SK-N-DZ (cell line): Measurements from ENCODE around the gene BHLHA9. TPM values are rescaled to one million over a fixed set of nuclear protein-coding genes. Genes with fewer than 3 reads are reported as not detected.
"Not testable (repeated sequence)": the region's sequence is repeated elsewhere in the genome, so short reads cannot be mapped to it uniquely, and the experiment has no call there.

Experiments used
- DNase-seq: peaks from one replicate; pipeline ENCODE4 v3.0.0-alpha.2; 2015; ENCODE audit warnings: low spot score
- polyA plus RNA-seq, 2 experiments: library from polyadenylated mRNA; depleted of rRNA; stranded (reverse); fragments of >200 nt; gene quantifications; 2 replicates each; pipeline ENCODE4 v1.2.3, GENCODE V29; 2014

BHLHA9 gene
- not detected in 2 replicates for polyA plus RNA-seq (2014; cell fraction: cytosol; rRNA removed)
- not detected in 2 replicates for polyA plus RNA-seq (2014; cell fraction: nucleus; rRNA removed)

DNA sequence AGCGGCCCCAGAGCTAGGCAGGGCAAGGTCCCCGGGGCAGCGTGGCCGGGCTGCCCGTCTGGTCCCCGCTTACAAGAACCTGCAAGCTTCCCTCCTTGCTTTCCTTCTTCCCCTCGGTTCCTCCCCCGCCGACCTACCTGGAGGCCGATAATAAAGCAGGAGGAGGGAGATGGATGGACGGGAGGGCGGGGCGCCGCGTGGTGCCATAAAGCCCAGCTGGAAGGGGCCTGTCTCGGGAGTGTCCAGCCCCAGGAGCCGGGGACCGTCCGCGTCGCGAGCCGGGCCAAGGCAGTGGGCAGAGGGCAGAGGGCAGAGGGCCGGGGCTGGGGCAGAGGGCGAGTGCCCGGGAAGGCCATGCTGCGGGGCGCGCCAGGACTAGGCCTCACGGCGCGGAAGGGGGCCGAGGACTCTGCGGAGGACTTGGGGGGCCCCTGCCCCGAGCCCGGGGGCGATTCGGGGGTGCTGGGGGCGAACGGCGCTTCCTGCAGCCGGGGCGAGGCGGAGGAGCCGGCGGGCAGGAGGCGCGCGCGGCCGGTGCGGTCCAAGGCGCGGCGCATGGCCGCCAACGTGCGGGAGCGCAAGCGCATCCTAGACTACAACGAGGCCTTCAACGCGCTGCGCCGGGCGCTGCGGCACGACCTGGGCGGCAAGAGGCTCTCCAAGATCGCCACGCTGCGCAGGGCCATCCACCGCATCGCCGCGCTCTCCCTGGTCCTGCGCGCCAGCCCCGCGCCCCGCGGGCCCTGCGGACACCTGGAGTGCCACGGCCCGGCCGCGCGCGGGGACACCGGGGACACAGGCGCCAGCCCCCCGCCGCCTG is at the start of gene BHLHA9:
BHLHA9 (plus strand) TSS at position 235 of the 820 bp plus-strand sequence; CDS start at position 355, 120 bp downstream.
- DNase-seq: no peak

DNA sequence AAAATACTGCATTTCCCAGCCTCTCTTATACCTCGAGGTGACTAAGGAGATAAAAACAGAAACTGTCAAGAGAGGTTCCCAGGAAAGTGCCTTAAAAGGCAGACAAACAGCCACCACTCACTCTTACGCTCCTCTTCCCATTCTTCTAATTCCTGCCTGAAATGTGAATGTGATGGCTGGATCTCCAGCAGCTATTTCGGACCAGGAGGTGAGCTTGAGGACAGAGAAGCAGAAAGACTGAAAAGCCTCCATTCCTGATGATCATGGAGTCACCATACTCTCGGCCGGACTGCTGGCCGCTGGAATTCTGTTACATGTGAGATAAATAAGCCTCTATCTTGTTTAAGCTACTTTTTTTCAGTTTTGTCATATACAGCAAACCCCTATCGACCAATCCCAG is 49.0 kb upstream of the BHLHA9 start:
- DNase-seq: no peak

DNA sequence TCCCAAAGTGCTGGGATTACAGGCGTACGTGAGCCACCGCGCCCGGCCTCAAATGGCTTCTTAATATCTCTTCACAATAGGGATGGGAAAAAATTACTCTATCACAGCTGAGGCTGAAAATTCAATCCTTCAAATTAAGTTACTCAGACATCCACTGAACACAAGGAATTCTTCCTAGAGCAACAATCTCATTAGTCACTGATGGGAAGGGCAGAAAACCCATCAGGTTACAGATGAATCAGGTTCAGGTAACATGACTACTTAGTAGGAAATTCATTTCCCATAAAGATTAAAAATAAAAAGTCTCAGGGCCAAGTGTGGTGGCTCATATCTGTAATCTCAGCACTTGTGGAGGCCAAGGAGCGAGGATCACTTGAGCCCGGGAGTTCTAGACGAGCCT is 47.9 kb upstream of the BHLHA9 start:
- DNase-seq: no peak

DNA sequence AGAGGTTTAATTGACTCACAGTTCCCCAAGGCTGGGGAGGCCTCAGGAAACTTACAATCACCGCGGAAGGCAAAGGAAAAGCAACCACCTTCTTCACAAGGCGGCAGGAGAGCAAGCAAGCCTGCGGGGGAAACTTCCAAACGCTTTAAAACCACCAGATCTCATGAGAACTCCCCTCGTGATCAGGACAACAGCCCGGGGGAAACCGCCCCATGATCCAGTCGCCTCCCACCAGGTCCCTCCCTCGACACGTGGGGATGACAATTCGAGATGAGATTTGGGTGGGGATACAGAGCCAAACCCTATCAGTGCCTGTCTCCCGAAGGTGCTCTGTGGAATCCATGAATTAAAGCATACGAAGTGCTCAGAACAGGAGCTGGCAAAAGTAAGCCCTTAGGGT is 46.6 kb upstream of the BHLHA9 start:
- DNase-seq: no peak

DNA sequence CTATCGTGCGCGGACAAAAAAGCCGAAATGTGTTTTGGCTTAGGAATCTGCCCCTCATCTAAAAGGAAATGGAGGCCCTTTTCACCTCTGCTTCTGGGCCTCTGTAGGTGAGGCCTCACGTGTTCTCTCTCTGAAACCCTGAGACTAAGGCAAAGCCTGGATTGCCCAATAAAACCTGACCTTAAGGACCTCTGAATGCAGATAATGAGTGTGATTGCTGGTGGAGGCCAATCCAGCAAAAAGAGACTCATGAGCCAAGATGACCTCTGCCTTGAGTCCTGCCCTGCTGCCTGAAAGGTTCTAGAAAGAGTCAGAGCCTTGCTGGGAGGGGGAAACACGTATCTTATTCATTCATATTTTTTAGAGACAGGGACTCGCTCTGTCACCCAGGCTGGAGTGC is 45.9 kb upstream of the BHLHA9 start:
- DNase-seq: no peak

DNA sequence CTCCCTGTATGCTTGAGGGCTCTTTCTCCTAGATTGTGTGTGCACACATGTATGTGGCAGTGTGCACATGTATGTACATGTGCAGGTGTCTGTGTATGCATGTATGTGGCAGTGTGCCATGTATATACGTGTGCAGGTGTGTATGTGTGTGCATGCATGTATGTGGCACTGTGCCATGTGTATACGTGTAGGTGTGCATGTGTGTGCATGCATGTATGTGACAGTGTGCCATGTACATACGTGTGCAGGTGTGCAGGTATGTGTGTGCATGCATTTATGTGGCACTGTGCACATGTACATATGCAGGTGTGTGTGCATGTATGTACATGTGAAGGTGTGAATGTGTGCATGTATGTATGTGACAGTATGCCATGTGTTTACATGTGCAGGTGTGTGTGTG is 43.9 kb upstream of the BHLHA9 start:
- DNase-seq: no peak

DNA sequence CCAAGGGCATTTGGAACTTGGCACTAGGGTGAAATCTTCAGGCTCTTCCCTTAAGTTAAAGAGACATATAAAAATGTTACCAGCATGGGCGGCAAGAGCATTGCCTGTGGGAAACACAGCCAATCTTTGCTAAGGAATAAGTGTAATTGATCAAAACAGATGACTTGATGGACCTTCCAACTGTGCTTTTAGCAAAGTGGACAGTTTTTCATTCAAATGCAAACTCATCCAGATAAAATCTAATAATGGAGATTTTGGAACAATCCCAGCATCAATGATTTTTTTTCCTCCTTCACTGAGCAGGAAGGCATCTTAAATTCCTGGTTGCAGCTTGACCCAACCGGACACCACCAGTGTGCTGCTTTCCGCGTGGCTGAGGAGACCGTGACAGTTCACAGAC is 42.9 kb upstream of the BHLHA9 start:
- no peak for DNase-seq

DNA sequence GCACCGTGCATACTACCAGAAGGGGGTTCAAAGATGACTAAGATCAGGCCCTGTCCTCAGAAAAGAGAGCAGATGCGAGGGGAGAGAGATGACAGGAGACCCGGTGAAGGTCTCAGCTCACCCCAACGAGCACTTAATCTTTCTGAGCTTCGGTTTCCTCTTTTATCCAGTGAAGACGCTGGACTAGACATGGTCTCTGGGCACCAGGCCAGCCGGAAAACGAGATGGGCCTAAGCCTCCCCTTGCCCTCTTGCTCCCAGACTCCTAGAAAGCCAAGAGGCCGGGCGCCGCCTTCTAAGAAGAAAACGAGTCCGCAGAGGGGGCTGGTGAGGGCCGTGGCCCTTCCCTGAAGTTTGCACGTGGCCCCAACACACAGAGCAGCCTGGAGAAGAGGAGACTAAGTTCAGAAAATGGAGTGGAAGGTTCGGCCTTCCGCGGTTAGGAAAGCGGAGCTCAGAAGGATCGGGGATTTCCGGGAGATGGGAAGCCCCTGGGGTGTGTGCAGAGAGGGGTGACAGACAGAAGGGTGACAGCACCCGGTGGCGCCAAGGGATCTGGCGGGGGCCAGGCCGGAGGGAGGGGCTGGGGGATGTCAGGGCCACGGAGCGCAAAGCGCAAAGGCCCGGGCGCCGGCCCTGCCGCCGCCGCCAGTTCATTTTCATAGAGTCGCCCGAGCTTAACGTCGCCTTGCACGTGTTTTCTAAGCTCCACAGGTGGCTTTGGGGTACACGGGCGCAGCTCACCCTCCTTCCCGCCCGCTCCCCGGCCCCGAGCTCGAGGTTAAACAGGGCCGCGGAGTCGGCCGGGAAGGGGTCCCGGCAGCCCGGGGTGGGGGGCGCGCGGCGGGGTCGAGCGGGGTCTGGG is 42.1 kb upstream of the BHLHA9 start:
- DNase-seq: no peak

DNA sequence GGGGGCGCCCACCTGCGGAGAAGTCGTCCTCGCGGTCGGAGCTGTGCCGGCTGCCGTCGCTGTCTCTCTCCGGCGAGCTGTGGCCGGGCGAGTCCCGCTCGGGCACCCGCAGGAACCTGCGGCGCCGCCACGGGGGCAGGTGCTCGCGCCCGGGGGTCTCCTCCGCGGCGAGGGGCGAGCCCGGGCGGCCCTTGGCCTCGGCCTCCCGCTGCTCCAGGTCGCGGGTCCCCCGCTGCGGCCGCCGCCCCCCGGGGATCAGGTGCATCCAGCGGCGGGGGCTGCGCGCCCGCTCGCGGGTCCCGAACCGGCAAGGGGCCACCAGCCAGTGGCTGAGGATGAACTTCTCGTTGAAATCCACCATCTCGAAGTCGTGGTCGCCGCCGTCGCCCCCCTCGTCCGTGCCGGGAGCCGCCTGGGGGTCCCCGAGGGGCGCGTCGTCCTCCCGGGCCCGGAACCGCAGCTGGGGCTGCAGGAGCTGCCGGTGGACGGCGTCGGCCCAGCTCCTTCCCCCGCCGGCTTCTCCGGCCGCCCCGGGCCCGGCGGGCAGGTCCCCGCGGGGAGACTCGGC is 41.4 kb upstream of the BHLHA9 start:
- DNase-seq: no peak

DNA sequence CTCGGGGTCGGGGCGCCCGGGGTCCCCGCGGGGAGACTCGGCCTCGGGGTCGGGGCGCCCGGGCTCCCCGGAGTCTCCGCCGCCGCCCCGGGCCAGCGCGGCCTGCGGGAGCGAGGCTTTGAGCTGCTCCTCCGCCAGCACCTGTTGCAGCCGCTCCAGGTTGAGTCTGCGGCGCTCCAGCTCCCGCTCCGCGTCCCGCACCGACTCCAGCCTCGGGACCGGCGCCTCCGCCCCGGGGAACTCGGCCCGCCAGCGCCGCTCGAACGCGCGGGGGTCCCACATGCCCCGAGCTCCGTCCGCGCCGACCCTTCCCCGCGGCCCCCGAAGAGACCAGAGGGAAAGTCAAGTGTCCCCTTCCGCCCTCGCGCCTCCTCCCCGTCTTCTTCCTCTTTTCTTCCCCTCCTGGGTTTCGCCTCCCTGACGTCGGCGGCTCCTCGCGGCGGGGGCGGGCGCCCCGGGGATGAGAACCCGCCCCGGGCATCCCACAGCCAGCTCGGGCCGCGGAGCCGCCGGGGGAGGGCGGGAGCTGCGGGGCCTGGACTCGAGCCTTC is 40.8 kb upstream of the BHLHA9 start:
- DNase-seq: no peak

DNA sequence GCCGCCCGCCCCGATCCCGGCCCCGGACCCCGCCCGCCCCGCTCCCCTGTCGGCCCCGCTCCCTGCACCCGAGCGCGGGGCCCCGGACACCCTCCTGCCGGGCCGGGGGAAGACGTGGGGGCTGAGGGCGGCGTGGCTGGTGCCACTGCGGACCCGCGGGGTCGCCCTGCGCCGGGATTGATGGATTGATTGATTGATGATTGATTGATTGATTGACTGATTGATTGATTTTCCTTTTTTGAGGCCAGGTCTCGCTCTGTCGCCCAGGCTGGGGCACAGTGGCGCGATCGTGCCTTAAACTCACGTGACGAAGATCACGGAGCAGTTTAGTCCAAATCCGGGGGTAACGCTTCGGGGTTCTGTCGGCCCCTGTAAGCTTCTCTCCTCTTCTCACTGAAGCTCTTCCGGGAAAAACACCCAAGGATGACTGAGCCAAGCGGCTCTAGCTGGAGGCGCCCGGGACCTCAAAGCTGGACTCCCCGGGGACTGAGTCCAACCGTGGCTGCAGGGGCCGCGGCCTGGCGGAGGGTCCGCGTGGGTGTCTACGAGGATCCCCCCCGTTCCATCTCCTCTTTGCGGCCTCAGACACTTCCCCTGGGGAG is 40.2 kb upstream of the BHLHA9 start:
- no peak for DNase-seq

DNA sequence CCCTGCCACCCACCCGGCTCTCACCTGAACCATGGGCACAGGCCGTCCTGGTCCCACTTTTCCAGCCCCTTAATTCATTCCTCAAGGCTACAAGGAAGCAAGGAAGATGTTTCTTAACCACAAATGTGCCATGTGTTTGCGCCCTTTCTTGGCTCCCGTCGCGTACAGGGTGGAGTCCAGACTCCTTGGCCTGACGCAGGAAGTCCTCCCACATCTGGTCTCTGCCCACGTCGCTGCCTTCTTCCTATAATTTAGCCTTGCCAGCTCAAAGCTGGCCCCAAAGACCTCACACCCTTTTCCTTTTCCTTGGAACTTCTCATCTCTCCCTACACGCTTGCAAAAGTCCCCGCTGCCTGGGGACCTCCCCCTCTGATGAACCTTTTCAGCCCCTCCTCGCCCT is 38.8 kb upstream of the BHLHA9 start:
- no peak for DNase-seq

DNA sequence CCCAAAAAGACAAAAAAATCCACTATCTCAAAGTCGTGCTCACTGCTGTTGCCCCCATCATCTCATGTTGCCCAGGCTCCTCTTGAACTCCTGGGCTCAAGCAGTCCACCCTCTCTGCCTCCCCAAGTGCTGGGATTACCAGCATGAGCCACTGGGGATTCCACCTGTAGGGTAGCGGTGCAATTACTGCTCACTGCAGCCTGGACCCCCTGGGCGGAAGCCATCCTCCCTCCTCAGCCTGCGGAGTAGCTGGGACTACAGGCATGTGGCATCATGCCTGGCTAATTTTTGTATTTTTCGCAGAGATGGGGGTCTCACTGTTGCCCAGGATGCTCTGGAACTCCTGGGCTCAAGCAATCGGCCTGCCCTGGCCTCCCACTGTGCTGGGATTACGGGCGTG is 37.9 kb upstream of the BHLHA9 start:
- no peak for DNase-seq

DNA sequence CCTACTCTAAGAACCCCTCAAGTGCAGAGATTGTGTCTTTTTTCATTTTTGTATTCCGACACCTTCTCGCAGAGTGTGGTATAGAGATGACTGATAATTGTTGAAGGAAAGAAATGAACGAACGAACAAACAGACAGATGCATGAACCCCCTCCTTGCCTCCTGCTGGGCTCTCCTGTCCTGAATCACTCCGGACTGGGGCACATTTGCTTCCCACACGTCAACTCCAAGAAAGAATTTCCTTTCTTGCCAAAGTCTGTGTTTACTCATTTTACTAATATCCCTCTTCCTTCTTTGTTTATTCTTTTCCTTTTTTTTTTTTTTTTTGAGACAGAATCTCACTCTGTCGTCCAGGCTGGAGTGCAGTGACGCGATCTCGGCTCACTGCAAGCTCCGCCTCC is 37.5 kb upstream of the BHLHA9 start:
- DNase-seq: no peak

DNA sequence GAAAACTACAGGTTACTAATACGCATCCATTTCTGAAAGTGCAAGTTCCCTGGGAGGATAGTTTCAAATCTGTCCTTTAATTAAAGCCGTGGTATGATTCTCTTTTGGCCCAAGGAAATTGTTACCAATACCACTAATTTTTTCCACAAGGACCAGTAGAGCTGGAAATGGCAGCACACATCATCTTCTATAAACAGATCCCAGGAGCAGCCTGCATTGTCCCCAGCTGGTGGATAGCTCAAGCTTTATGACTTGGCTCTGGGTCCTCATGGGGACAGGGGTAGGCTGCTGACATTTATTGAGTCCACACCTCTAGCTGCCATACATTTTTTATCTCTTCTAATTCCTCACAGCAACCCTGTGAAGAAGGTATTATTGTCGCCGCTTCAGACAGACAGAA is 35.8 kb upstream of the BHLHA9 start:
- DNase-seq: no peak

DNA sequence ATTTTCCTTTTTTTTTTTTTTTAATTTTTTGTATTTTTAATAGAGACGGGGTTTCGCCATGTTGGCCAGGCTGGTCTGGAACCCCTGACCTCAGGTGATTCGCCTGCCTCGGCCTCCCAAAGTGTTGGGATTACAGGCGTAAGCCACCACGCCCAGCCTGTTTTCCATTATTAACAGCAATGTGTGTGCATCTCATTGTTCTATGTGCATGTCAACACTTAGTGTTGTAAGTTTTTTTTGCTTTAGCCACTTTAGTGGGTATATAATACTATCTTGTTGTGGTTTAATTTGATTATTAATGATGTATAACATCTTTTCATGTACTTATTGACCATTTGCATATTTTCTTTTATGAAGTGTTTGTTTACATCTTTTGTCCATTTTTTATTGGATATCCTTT is 32.8 kb upstream of the BHLHA9 start:
- no peak for DNase-seq

DNA sequence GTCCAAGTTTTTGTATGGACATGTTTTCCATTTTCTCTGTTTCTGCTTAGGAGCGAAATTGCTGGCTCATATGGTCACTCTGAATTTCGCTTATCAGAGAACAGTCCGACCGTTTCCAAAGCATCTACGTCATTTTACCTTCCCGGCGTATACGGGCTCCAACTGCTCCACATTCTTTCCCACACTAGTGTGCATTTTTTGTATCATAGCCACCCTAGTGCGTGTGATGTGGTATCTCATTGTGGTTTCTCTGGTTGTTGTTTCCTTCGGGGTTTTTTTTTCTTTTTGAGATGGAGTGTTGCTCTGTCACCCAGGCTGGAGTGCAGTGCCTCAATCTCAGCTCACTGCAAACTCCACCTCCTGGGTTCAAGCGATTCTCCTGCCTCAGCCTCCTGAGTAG is 31.0 kb upstream of the BHLHA9 start:
- no peak for DNase-seq

DNA sequence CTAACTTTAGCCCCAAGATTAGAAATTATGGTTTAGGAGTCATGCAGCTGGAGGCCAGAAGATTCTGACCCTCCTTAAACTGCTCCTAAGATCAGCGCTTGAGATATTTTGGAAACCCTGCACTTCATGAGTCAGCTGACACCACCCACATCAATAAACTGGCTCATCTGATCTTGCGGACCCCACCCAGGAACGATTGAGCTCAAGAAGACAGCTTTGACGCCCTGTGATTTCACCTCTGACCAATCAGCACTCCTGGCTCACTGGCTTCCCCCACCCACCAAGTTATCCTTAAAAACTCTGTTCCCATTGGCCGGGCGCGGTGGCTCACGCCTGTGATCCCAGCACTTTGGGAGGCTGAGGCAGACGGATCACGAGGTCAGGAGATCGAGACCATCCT is 29.8 kb upstream of the BHLHA9 start:
- not testable (repeated sequence) for DNase-seq

DNA sequence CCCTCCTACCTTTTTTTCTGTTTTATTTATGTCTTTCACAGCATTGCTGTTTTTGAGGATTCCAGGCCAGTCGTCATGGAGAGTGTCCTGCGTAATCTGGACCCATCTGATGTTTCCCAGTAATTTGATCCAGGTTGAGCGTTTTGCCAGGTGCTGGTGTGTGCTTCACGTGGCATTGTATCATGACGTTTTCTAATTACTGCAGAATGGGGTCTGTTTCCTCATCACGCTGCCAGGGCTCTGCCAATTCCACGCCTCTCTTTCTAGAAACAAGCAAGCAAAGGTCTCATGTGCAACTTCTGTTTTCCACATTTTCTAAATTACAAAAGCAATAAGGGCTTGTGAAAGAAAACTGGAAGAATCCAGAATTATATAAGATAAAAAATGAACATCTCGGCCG is 28.3 kb upstream of the BHLHA9 start:
- DNase-seq: peak; percentile 59

DNA sequence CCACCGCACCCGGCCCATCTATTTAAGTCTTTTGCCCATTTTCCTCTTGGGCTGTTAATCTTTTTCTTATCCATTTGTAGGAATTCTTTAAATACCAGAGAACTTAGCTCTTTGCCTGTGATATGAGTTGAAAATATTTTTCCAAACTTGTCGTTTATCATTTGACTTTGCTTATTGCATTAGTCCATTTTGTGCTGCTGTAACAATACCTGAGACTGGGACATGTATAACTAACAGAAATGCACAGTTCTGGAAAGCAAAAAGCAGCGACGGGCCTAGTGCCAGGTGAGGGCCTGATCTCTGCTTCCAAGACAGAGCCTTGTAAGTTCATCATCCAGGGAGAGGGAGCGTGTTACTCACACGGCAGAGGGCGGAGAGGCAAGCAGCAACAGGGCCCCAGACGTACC is 25.6 kb upstream of the BHLHA9 start:
- DNase-seq: no peak

DNA sequence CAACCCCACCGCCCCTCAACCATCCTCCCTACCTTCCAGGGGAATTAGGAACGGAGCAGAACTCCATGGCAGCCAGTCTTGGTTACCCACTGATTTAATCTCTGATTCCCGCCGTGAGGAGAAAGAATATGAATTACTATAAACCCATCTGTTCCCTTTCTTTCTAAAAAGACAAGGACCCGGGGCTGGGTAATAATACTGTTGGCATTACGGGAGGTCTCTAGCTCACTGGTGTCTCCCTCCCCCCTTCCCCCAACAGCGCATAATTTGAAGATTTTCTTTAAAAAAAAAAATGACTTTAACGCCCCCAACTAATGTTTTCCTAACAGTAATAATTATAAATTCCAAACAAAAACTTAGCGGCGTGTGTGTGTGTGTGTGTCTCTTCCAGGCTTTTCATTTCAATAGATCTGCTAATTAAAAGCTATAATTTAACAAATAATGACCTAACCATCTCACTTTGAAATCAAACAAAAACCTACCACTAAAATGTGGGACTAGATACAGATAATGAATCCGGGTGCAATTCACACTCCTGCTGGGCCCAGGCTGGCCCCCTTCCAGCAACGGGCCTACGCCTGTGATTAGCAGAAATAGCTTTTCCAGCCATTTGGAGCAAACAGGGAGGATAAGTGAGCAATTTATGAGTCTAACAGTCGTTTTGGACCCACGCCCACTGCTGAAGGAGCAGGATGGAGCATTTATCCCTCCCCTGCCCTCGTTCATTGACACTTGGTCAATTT is 18.2 kb upstream of the BHLHA9 start:
- no peak for DNase-seq
